HG02571 (cell line): ENCODE data around the gene CABP4.
"Not testable (repeated sequence)": the region's sequence is repeated elsewhere in the genome, so short reads cannot be mapped to it uniquely, and the experiment has no call there.

Source experiments
- ATAC-seq: cut with Tn5 transposase; IDR thresholded peaks from one replicate; pipeline ENCODE4 v1.9.1; 2021; ENCODE audit warnings: mild to moderate bottlenecking, moderate library complexity; ENCODE audit not compliant: unreplicated experiment

CABP4 gene

GRCh38 chr11:67418476-67419281 is 36.5 kb upstream of the CABP4 start:
- ATAC-seq: no peak

GRCh38 chr11:67419325-67420049 is 35.7 kb upstream of the CABP4 start:
- no peak for ATAC-seq

GRCh38 chr11:67420147-67420645 is 35.0 kb upstream of the CABP4 start:
- no peak for ATAC-seq

GRCh38 chr11:67420646-67421429 is 34.3 kb upstream of the CABP4 start:
- peak; percentile 71 for ATAC-seq

- ATAC-seq: no peak
Measured at GRCh38 chr11:67421430-67422031, 33.6 kb upstream of the CABP4 start.

GRCh38 chr11:67422891-67423290 is 32.3 kb upstream of the CABP4 start:
- no peak for ATAC-seq

GRCh38 chr11:67423466-67423865 is 31.7 kb upstream of the CABP4 start:
- ATAC-seq: no peak

GRCh38 chr11:67423891-67424613 is 31.1 kb upstream of the CABP4 start:
- ATAC-seq: no peak

- not testable (repeated sequence) for ATAC-seq
Measured at GRCh38 chr11:67427364-67427859, 27.7 kb upstream of the CABP4 start.

- ATAC-seq: peak; percentile 76
Measured at GRCh38 chr11:67428052-67429001, 26.8 kb upstream of the CABP4 start, which contains the start of gene RPS6KB2. Gene RPS6KB2 (plus strand): TSS chr11:67428494. CDS start chr11:67428546, 52 bp downstream.

- no peak for ATAC-seq
Measured at GRCh38 chr11:67429038-67429668, 26.0 kb upstream of the CABP4 start.

GRCh38 chr11:67429722-67430121 is 25.4 kb upstream of the CABP4 start:
- no peak for ATAC-seq

- ATAC-seq: no peak
Measured at GRCh38 chr11:67431346-67432249, 23.6 kb upstream of the CABP4 start.

- ATAC-seq: no peak
Measured at GRCh38 chr11:67432655-67433349, 22.4 kb upstream of the CABP4 start.

- no peak for ATAC-seq
Measured at GRCh38 chr11:67433536-67434394, 21.4 kb upstream of the CABP4 start.

GRCh38 chr11:67434395-67434881 is 20.7 kb upstream of the CABP4 start:
- ATAC-seq: no peak
